ENCODE results near the gene TBL3.

Gene TBL3

DNA sequence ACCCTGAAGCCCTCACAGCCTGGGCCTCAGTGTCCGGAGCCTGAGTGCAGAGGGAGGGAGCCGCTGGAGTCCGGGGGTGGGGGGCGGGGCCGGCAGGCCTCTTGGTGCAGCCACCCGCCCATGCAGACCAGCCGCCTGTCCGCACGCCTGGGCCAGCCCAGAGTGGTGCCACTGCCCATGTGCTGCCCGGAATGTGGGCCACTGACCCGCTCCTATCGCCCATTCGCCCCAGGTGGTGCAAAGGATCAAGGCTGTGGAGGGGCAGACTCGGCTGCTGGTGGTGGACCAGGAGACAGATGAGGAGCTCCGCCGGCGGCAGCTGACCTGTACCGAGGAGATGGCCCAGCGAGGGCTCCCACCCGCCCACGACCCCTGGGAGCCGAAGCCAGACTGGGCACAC lies 57.5 kb downstream of the TBL3 start:
- H3K4me3 ChIP-seq (replicated peaks; ENCODE audit: low read depth, low read length): no peak overlapping the region
- DNase-seq (ENCODE audit: extremely low read depth, low read depth): no peak
- TF ChIP-seq, protein P1, sequence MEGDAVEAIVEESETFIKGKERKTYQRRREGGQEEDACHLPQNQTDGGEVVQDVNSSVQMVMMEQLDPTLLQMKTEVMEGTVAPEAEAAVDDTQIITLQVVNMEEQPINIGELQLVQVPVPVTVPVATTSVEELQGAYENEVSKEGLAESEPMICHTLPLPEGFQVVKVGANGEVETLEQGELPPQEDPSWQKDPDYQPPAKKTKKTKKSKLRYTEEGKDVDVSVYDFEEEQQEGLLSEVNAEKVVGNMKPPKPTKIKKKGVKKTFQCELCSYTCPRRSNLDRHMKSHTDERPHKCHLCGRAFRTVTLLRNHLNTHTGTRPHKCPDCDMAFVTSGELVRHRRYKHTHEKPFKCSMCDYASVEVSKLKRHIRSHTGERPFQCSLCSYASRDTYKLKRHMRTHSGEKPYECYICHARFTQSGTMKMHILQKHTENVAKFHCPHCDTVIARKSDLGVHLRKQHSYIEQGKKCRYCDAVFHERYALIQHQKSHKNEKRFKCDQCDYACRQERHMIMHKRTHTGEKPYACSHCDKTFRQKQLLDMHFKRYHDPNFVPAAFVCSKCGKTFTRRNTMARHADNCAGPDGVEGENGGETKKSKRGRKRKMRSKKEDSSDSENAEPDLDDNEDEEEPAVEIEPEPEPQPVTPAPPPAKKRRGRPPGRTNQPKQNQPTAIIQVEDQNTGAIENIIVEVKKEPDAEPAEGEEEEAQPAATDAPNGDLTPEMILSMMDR (IDR thresholded peaks at IDR 0.05; ENCODE audit: low read depth, low read length, missing control alignments): no peak

DNA sequence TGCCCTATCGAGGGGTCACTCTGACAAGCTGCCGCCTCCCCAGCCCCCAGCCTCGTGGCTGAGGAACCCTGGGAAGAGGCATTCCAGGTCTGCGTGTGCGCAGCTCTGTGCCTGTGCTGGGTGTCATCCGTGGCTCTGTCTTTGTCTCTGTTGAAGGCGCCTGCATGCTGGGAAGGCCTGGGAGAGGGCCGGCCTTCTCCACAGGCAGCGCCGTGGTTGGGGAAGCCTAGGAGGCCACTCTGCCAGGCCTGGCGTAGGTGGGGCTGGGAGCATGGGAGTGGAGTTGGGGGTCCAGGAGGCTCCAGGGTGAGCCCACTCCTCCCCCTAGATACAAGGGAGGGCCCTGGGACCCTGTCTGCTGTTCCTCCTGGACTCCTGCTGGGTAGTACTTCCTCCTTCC lies 58.2 kb downstream of the TBL3 start:
- TF ChIP-seq, protein P1 (IDR thresholded peaks at IDR 0.05; ENCODE audit: low read depth, low read length, missing control alignments): no peak

GRCh38 chr16:2031081-2031577 lies 59.3 kb downstream of the TBL3 start:
- no peak for DNase-seq (ENCODE audit: extremely low read depth, low read depth)
- no peak overlapping the region for H3K4me3 ChIP-seq (replicated peaks; ENCODE audit: low read depth, low read length)
- TF ChIP-seq, protein P1 (IDR thresholded peaks at IDR 0.05; ENCODE audit: low read depth, low read length, missing control alignments): no peak

More for the DNA sequence above, 58.2 kb downstream of the TBL3 start:
- no peak overlapping the region for H3K4me3 ChIP-seq (replicated peaks; ENCODE audit: low read depth, low read length)
- no peak for DNase-seq (ENCODE audit: extremely low read depth, low read depth)
